ENCODE results near the gene NUDT22. TPM values are rescaled to one million over a fixed set of nuclear protein-coding genes. Genes with fewer than 3 reads are reported as not detected.

The NUDT22 gene
- total and polyA plus RNA-seq, 4 experiments from 2014 or later: 38.1 to 101 (median 76.7) TPM

DNA sequence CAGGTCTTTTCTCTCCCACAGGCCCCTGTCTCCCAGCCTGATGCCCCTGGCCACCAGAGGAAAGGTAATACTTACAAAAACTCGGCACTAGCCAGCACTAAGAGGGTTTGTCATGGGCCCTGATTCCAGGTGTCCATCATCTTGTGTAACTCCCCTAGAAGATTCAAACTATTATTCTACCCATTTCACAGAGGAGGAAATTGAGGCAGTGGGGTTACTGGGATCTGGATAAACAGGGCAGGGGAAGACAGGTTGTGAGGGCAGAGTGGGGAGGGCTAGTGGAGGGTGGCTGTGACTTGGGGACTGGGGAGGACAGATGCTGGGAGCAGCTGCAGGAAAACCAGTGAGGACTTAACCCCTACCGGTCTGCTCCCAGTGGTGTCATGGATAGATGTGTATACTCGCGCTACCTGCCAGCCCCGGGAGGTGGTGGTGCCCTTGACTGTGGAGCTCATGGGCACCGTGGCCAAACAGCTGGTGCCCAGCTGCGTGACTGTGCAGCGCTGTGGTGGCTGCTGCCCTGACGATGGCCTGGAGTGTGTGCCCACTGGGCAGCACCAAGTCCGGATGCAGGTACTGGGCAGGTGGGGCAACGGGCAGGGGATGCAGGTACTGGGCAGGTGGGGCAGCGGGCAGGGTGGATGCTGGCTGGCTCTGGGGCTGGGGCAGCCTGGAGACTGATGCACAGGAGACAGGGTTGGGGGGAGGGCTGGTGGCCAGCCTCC lies 9.5 kb downstream of the NUDT22 start:
- H3K27ac Mint-ChIP-seq: peak overlapping the region; percentile 73 to 91 (median 80)
- H3K27me3 Mint-ChIP-seq: no peaks in the 10 kb centered on the region
- H3K27me3 ChIP-seq (ENCODE audit: insufficient read depth, low read length): no peaks in the 10 kb centered on the region
- peak in 1 of 5 donors; percentile 30 for DNase-seq
- H3K9me3 Mint-ChIP-seq: no peaks in the 10 kb centered on the region
- peaks cover 7% of the 10 kb centered on the region for H3K36me3 ChIP-seq (ENCODE audit: insufficient read depth, low read length)
- intact Hi-C loops (cut with micrococcal nuclease): no loop called here
- CTCF ChIA-PET (ENCODE audit: partially characterized antibody): interaction anchor here (1.2 to 2.5 kb wide), 4 partner anchors 15 to 68 kb away, joined by 3 to 12 read pairs (median 4); partner anchors contain the start of gene FERMT3
- H3K4me1 Mint-ChIP-seq: peaks cover 19 to 47% (median 36%) of the 10 kb centered on the region in 4 donors
- H3K9me3 ChIP-seq (ENCODE audit: control insufficient read depth in 1 of 2, low read length in 2 of 2): no peaks in the 10 kb centered on the region
- H3K4me3 Mint-ChIP-seq: peak overlapping the region; percentile 79 to 85 (median 82)
- H3K4me1 ChIP-seq (ENCODE audit: insufficient read depth, low read length): peaks cover 39% of the 10 kb centered on the region
- peak overlapping the region; percentile 71 for H3K27ac ChIP-seq (ENCODE audit: low read depth, low read length)
- peak overlapping the region; percentile 57 to 58 for H3K4me3 ChIP-seq (ENCODE audit: low read length in 2 of 2)
- H3K36me3 Mint-ChIP-seq: peaks cover 0 to 27% of the 10 kb centered on the region in 2 donors
- POLR2A ChIA-PET (ENCODE audit: partially characterized antibody): interaction anchor here (1.0 to 38.9 kb wide), 7 partner anchors 11 to 82 kb away, joined by 3 to 937 read pairs (median 8); partner anchors contain the start of genes FERMT3, NUDT22, PPP1R14B and PRDX5

DNA sequence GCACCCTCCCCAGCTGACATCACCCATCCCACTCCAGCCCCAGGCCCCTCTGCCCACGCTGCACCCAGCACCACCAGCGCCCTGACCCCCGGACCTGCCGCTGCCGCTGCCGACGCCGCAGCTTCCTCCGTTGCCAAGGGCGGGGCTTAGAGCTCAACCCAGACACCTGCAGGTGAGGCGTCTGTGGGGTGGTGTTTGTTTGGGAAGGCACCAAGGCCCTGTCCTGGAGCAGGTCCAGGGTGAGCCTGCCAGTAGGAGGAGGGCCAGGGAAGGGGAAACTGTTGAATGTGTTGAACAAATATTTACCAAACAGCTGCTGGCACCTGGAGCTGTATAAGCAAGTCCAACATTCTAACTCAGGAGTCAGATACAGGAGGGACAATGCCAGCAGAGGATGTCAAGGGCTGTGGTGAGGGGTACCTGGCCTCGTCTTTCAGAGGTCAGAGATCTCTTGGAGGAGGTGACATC lies 11.4 kb downstream of the NUDT22 start:
- no peaks in the 10 kb centered on the region for H3K27me3 Mint-ChIP-seq
- ChIA-PET POLR2A (ENCODE audit: partially characterized antibody) (interaction anchor here (1.0 to 38.9 kb wide), 3 partner anchors 13 to 34 kb away, joined by 4 to 937 read pairs (median 200); partner anchors contain the start of genes FERMT3, NUDT22 and TRPT1), CTCF (ENCODE audit: partially characterized antibody) (interaction anchor here (0.9 to 2.3 kb wide), 5 partner anchors 11 to 33 kb away, joined by 3 to 7 read pairs (median 4); partner anchors contain the start of genes FERMT3, NUDT22, PLCB3 and TRPT1)
- Histone ChIP-seq H3K27ac (ENCODE audit: low read depth, low read length) (no peak overlapping the region), H3K9me3 (ENCODE audit: control insufficient read depth in 1 of 2, low read length in 2 of 2) (no peaks in the 10 kb centered on the region), H3K36me3 (ENCODE audit: insufficient read depth, low read length) (peaks cover 7% of the 10 kb centered on the region), H3K27me3 (ENCODE audit: insufficient read depth, low read length) (no peaks in the 10 kb centered on the region), H3K4me3 (ENCODE audit: low read length in 2 of 2) (no peak overlapping the region), H3K4me1 (ENCODE audit: insufficient read depth, low read length) (peaks cover 39% of the 10 kb centered on the region)
- H3K4me3 Mint-ChIP-seq: peak overlapping the region in 2 of 8 donors; percentile 10 to 21
- H3K4me1 Mint-ChIP-seq: peaks cover 18 to 47% (median 28%) of the 10 kb centered on the region in 4 donors
- H3K36me3 Mint-ChIP-seq: peaks cover 0 to 36% of the 10 kb centered on the region in 2 donors
- peak overlapping the region in 6 of 7 donors; percentile 42 to 100 (median 72) for H3K27ac Mint-ChIP-seq
- intact Hi-C loops (cut with micrococcal nuclease): no loop called here
- no peaks in the 10 kb centered on the region for H3K9me3 Mint-ChIP-seq
- DNase-seq: peak in 1 of 5 donors; percentile 32

GRCh38 chr11:64238076-64238475 lies 12.0 kb downstream of the NUDT22 start:
- peaks cover 44% of the 10 kb centered on the region for H3K4me1 ChIP-seq (ENCODE audit: insufficient read depth, low read length)
- Mint-ChIP-seq H3K4me1 (peaks cover 17 to 46% (median 30%) of the 10 kb centered on the region in 4 donors), H3K27me3 (no peaks in the 10 kb centered on the region), H3K36me3 (peaks cover 0 to 38% of the 10 kb centered on the region in 2 donors), H3K27ac (peak overlapping the region; percentile 58 to 100 (median 87)), H3K9me3 (no peaks in the 10 kb centered on the region), H3K4me3 (peak overlapping the region in 1 of 8 donors; percentile 31)
- H3K4me3 ChIP-seq (ENCODE audit: low read length in 2 of 2): no peak overlapping the region
- H3K9me3 ChIP-seq (ENCODE audit: control insufficient read depth in 1 of 2, low read length in 2 of 2): no peaks in the 10 kb centered on the region
- peaks cover 7% of the 10 kb centered on the region for H3K36me3 ChIP-seq (ENCODE audit: insufficient read depth, low read length)
- H3K27ac ChIP-seq (ENCODE audit: low read depth, low read length): no peak overlapping the region
- intact Hi-C loops (cut with micrococcal nuclease): no loop called here
- ChIA-PET CTCF (ENCODE audit: partially characterized antibody) (interaction anchor here (1.3 to 2.3 kb wide), 3 partner anchors 12 to 30 kb away, joined by 3 to 7 read pairs (median 4); partner anchors contain the start of genes NUDT22, PLCB3 and TRPT1), POLR2A (ENCODE audit: partially characterized antibody) (interaction anchor here (1.0 to 38.9 kb wide), 6 partner anchors 9 to 33 kb away, joined by 3 to 937 read pairs (median 5); partner anchors contain the start of genes FERMT3, NUDT22, PPP1R14B and TRPT1)
- no peak for DNase-seq
- no peaks in the 10 kb centered on the region for H3K27me3 ChIP-seq (ENCODE audit: insufficient read depth, low read length)

DNA sequence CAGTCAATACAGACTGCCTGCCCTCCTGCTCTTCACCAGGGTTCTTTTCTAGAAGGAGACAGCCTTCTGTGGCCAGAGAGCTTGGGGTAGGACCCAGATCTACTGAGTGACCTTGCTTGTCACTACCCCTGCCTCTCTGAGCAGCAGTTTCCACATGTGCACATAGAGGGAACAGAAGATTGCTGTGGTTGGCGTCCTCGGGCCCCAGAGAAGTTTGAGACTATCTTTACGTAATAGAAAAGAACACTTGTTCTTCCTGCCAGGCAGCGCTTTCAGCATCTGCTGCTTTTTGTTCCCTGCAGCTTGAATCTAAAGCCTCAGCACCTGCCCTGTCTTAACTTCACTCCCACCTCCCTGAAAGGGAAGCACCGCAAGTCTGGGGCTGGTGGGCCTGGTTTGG lies 12.9 kb downstream of the NUDT22 start:
- Histone ChIP-seq H3K27me3 (ENCODE audit: insufficient read depth, low read length) (no peaks in the 10 kb centered on the region), H3K9me3 (ENCODE audit: control insufficient read depth in 1 of 2, low read length in 2 of 2) (no peaks in the 10 kb centered on the region), H3K4me3 (ENCODE audit: low read length in 2 of 2) (no peak overlapping the region), H3K36me3 (ENCODE audit: insufficient read depth, low read length) (peaks cover 7% of the 10 kb centered on the region), H3K4me1 (ENCODE audit: insufficient read depth, low read length) (peaks cover 37% of the 10 kb centered on the region), H3K27ac (ENCODE audit: low read depth, low read length) (no peak overlapping the region)
- H3K27me3 Mint-ChIP-seq: no peaks in the 10 kb centered on the region
- H3K27ac Mint-ChIP-seq: peak overlapping the region; percentile 70 to 100 (median 87)
- H3K36me3 Mint-ChIP-seq: peaks cover 0 to 45% of the 10 kb centered on the region in 2 donors
- no peaks in the 10 kb centered on the region for H3K9me3 Mint-ChIP-seq
- ChIA-PET POLR2A (ENCODE audit: partially characterized antibody) (interaction anchor here (1.5 to 38.9 kb wide), 6 partner anchors 7 to 31 kb away, joined by 3 to 937 read pairs (median 74); partner anchors contain the start of genes DNAJC4, FERMT3, NUDT22 and PPP1R14B), CTCF (ENCODE audit: partially characterized antibody) (interaction anchor here (1.4 to 2.3 kb wide), 3 partner anchors 11 to 35 kb away, joined by 5 to 7 read pairs (median 6); partner anchors contain the start of genes FERMT3 and PLCB3)
- no peak for DNase-seq
- H3K4me3 Mint-ChIP-seq: peak overlapping the region in 1 of 8 donors; percentile 19
- intact Hi-C loops (cut with micrococcal nuclease): no loop called here
- H3K4me1 Mint-ChIP-seq: peaks cover 17 to 46% (median 30%) of the 10 kb centered on the region in 4 donors

GRCh38 chr11:64239662-64240434 lies 13.8 kb downstream of the NUDT22 start:
- Histone ChIP-seq H3K4me1 (ENCODE audit: insufficient read depth, low read length) (peaks cover 37% of the 10 kb centered on the region), H3K9me3 (ENCODE audit: control insufficient read depth in 1 of 2, low read length in 2 of 2) (no peaks in the 10 kb centered on the region), H3K27ac (ENCODE audit: low read depth, low read length) (peak overlapping the region; percentile 99), H3K36me3 (ENCODE audit: insufficient read depth, low read length) (peaks cover 7% of the 10 kb centered on the region), H3K4me3 (ENCODE audit: low read length in 2 of 2) (peak overlapping the region in 1 of 2 donors; percentile 67), H3K27me3 (ENCODE audit: insufficient read depth, low read length) (no peaks in the 10 kb centered on the region)
- Mint-ChIP-seq H3K36me3 (peaks cover 0 to 49% of the 10 kb centered on the region in 2 donors), H3K4me3 (peak overlapping the region; percentile 87 to 97 (median 88)), H3K4me1 (peaks cover 17 to 51% (median 31%) of the 10 kb centered on the region in 4 donors), H3K27me3 (no peaks in the 10 kb centered on the region), H3K27ac (peak overlapping the region; percentile 99 to 100 (median 100)), H3K9me3 (no peaks in the 10 kb centered on the region)
- intact Hi-C loops (cut with micrococcal nuclease): loop anchor here (2.0 to 10.0 kb wide), 2 partner anchors 33 to 535 kb away; partner anchors contain the start of genes FERMT3 and SF1
- POLR2A ChIA-PET (ENCODE audit: partially characterized antibody): interaction anchor here (0.6 to 38.9 kb wide), 7 partner anchors 8 to 65 kb away, joined by 3 to 937 read pairs (median 6); partner anchors contain the start of genes DNAJC4, FERMT3, NUDT22 and TRPT1
- DNase-seq: no peak
- CTCF ChIA-PET (ENCODE audit: partially characterized antibody): interaction anchor here (1.4 to 1.9 kb wide), 2 partner anchors 34 to 36 kb away, joined by 5 to 6 read pairs; partner anchors contain the start of gene FERMT3
